Heart right ventricle (tissue), 16 donors: Measurements from ENCODE around the gene CPLX4. TPM values are rescaled to one million over a fixed set of nuclear protein-coding genes. Genes with fewer than 3 reads are reported as not detected.

Experiments used
- ATAC-seq, 8 donors: fragments of 200-7000 bp; cut with Tn5 transposase; one replicate each; pipeline ENCODE4 v1.9.1; 2020; ENCODE audit warnings: mild to moderate bottlenecking in 8 of 8, moderate library complexity in 8 of 8, moderate number of reproducible peaks in 1 of 8
- DNase-seq, 2 donors: peaks; one replicate each; pipeline ENCODE4 v3.0.0-alpha.2; 2020
- H3K27ac ChIP-seq, 10 donors: fragments of 200-600 bp; sonication (generic) in 2 of 10; one replicate each; pipeline versions ENCODE4 v1.5.0 to v1.8.0; 2020 to 2022; ENCODE audit warnings: mild to moderate bottlenecking in 3 of 10
- H3K27me3 ChIP-seq, 7 donors: fragments of 200-600 bp; one replicate each; pipeline ENCODE4 v1.8.0; 2021 to 2022; ENCODE audit warnings: mild to moderate bottlenecking in 2 of 7
- H3K36me3 ChIP-seq, 9 donors: fragments of 200-600 bp; sonication (generic) in 1 of 9; one replicate each; pipeline versions ENCODE4 v1.5.0 to v1.8.0; 2020 to 2022; ENCODE audit warnings: mild to moderate bottlenecking in 2 of 9
- H3K4me1 ChIP-seq, 9 donors: fragments of 200-600 bp; sonication (generic) in 1 of 9; one replicate each; pipeline versions ENCODE4 v1.5.0 to v1.8.0; 2020 to 2022; ENCODE audit warnings: mild to moderate bottlenecking in 4 of 9
- H3K4me3 ChIP-seq, 10 donors: fragments of 200-600 bp; sonication (generic) in 2 of 10; one replicate each; pipeline versions ENCODE4 v1.5.0 to v1.8.0; 2020 to 2022; ENCODE audit warnings: mild to moderate bottlenecking in 7 of 10, moderate library complexity in 2 of 10
- H3K9me3 ChIP-seq, 11 donors: fragments of 200-600 bp in 10 of 11; sonication (generic) in 2 of 11; one replicate each; pipeline versions ENCODE4 v1.5.0 to v1.8.0; 2013 to 2022; ENCODE audit warnings: mild to moderate bottlenecking in 2 of 11, control low read depth in 1 of 11, moderate library complexity in 1 of 11
- WGBS, 2 donors: extraction: QIAGEN DNeasy Blood & Tissue Kit; methylation state at CpG; one replicate each; pipeline ENCODE4 v1.1.7; 2013; ENCODE audit warnings: inconsistent platforms in 1 of 2; 5-methylcytosine and 5-hydroxymethylcytosine counted together
- intact Hi-C, 10 donors: fragments of 100-400 bp; cut with DNase I; formaldehyde crosslinking; loops; one replicate each; pipeline versions ENCODE4 v1.11.1 to v1.14.2; 2022
- polyA plus RNA-seq, 2 donors: library from polyadenylated mRNA; stranded (reverse); fragments of 200-250 nt; gene quantifications; one replicate each; pipeline ENCODE4 v1.2.3, GENCODE V29; 2013
- total RNA-seq, 10 donors: library from RNA; stranded (reverse); fragmentation: NEBNext Ultra II Directional in 3 of 10; extraction: Animal tissue kit (Norgen Biotek cat#: 25700) in 3 of 10; gene quantifications; one replicate each; pipeline versions ENCODE4 v1.2.1 to v1.2.4, GENCODE V29; 2021 to 2023
- TF ChIP-seq, protein P1 (sequence below), 9 donors: fragments of 200-600 bp; sonication (generic) in 2 of 9; IDR thresholded peaks; one replicate each; pipeline versions ENCODE4 v1.5.0 to v1.8.0; 2021 to 2022; ENCODE audit warnings: antibody characterized with exemption in 9 of 9, mild to moderate bottlenecking in 5 of 9, moderate library complexity in 1 of 9
- donor health status: Arrhythmogenic right ventricular cardiomyopathy.
- donor health status: ischemic (EF 13 %, LVEDD 7.1; RV severe dilation, severe dysfunction).
- donor health status: healthy with polysubstance abuse.
- donor health status: DM: no; HTN: yes; CAD: no.
- donor health status: DM: no; HTN: no; CAD: no.
- donor health status: ischemic (EF 25% LVEDD 6.9; RV normal size, moderate dysfunction).
- donor health status: ischemic (EF 25% LVEDD 5.7; RV mildly dilated, moderate dysfunction).
- donor health status: healthy.
- donor health status: DM: yes; HTN: yes; CAD: no.
- donor health status: Ischemic cardiomyopathy.
- donor health status: ischemic (EF 35%, LVEDD 5.7; RV mildly dilated, moderate dysfunction).
- donor health status: nonischemic (EF 11% LVEDD 7.7; RV severe dilation, severe dysfunction).
- donor health status: DM: yes; HTN: yes; CAD: no.
- donor health status: PGD.
- donor health status: ischemic (EF 29% LVEDD 5.4; RV normal size, mild dysfunction).
- donor health status: nonischemic (EF 23%, LVEDD 6.1; RV moderate dilation, normal function).

CPLX4 gene
- total and polyA plus RNA-seq, 12 donors: 0.11 TPM; not detected in 11

DNA sequence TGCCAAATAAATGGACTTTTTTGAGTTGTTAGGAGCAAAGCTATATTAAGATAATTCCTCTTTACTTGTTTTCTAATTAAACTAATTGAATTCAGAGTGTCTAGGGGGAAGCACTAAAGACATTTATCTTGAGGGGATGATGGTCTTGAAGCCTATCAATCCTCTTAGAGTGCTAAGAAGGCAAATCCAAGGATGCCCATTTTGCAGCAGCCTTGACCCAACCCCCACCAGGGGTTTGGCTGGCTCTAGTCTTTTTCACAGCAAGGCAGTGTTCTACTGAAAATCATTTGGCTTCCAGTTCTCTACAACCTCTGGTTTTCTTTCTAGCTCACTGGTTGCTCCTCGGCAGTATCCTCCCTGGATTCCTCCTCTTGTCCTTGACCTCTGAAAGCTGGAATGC, 38.7 kb downstream of the CPLX4 start:
- no peak for DNase-seq
- Histone ChIP-seq H3K4me3 (no peak overlapping the region), H3K9me3 (no peaks in the 10 kb centered on the region), H3K4me1 (no peaks in the 10 kb centered on the region), H3K27ac (no peak overlapping the region), H3K27me3 (peaks cover 0 to 97% (median 88%) of the 10 kb centered on the region in 7 donors), H3K36me3 (no peaks in the 10 kb centered on the region)
- ATAC-seq: no peak
- TF ChIP-seq, protein P1, sequence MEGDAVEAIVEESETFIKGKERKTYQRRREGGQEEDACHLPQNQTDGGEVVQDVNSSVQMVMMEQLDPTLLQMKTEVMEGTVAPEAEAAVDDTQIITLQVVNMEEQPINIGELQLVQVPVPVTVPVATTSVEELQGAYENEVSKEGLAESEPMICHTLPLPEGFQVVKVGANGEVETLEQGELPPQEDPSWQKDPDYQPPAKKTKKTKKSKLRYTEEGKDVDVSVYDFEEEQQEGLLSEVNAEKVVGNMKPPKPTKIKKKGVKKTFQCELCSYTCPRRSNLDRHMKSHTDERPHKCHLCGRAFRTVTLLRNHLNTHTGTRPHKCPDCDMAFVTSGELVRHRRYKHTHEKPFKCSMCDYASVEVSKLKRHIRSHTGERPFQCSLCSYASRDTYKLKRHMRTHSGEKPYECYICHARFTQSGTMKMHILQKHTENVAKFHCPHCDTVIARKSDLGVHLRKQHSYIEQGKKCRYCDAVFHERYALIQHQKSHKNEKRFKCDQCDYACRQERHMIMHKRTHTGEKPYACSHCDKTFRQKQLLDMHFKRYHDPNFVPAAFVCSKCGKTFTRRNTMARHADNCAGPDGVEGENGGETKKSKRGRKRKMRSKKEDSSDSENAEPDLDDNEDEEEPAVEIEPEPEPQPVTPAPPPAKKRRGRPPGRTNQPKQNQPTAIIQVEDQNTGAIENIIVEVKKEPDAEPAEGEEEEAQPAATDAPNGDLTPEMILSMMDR (IDR thresholded peaks at IDR 0.05): no peak
- WGBS, 2 donors: 47 to 53% methylated on average over 1 of the region's 1 CpG
- intact Hi-C loops: no loop called here

DNA sequence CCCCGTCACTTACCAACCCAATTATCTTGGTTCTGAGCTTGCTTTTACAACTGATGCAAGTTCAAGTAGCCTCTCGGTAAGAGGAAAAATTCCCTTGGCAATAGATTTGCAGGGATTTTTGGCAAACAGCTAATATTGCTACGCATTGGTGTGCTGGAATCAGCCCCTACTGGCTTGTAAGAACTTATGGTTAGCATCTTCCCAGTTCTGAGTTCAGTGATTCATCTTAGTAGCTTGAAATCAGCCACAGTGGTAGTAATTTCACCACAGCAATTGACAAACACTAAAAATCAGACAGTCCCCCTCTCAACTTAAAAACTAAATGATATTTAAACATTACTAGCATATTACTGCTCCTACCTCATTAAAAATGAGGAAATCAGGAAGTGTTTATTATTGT, 39.3 kb downstream of the CPLX4 start:
- H3K27me3 ChIP-seq: peaks cover 0 to 97% (median 88%) of the 10 kb centered on the region in 7 donors
- 59 to 64% methylated on average over 3 of the region's 3 CpGs for WGBS, 2 donors
- TF ChIP-seq, protein P1 (IDR thresholded peaks at IDR 0.05): no peak
- no peaks in the 10 kb centered on the region for H3K36me3 ChIP-seq
- H3K27ac ChIP-seq: no peak overlapping the region
- ATAC-seq (no peak), DNase-seq (no peak)
- H3K9me3 ChIP-seq: no peaks in the 10 kb centered on the region
- intact Hi-C loops: no loop called here
- H3K4me3 ChIP-seq: no peak overlapping the region
- H3K4me1 ChIP-seq: peaks cover 0 to 2% (median 0%) of the 10 kb centered on the region in 9 donors

DNA sequence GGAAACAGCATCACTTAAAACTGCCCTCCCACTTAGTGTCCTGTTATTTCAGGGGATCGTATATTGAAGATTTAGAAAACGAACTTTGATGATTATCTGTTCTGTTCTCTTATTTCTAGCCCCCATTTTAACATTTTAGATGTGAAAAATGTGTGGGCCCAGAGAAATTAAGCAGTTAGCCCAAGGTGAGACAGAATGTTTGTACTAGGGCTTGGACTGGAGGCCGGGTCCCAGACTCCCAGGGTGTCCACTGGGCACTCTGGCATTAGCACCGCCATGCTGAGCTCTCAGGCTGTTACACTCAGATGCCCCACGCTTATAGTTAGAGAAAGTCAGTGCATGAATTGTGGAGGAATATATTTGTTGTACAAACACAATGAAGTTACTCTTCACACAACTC, 39.7 kb downstream of the CPLX4 start:
- TF ChIP-seq, protein P1 (IDR thresholded peaks at IDR 0.05): no peak
- Histone ChIP-seq H3K27ac (no peak overlapping the region), H3K4me1 (peaks cover 0 to 6% (median 4%) of the 10 kb centered on the region in 9 donors), H3K4me3 (no peak overlapping the region), H3K36me3 (no peaks in the 10 kb centered on the region), H3K27me3 (peaks cover 0 to 97% (median 88%) of the 10 kb centered on the region in 7 donors), H3K9me3 (no peaks in the 10 kb centered on the region)
- ATAC-seq (no peak), DNase-seq (no peak)
- 65 to 71% methylated on average over 5 of the region's 5 CpGs for WGBS, 2 donors
- intact Hi-C loops: no loop called here

DNA sequence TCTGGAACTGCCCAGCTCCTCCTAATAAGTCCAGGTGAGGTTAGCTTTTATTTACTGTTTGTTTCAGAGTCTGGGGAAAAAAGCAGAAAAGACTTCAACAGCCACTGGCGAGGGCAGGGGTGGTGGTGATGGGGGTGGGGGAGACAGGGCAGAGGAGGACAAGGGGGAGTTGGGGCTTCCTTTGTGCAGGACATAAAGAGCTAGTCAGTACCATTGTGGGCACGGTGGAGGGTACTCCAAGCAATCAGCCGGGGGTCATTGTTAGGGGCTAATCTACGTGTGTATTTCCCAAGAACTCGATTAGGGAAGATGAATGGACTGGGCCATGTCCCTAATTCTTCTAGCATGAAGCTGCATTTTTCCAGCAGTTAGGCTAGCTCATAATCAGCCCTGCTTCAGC, 42.4 kb downstream of the CPLX4 start:
- DNase-seq (no peak), ATAC-seq (no peak)
- WGBS, 2 donors: 18% methylated on average over 5 of the region's 5 CpGs
- Histone ChIP-seq H3K4me3 (no peak overlapping the region), H3K36me3 (no peaks in the 10 kb centered on the region), H3K27me3 (peaks cover 0 to 100% (median 94%) of the 10 kb centered on the region in 7 donors), H3K9me3 (no peaks in the 10 kb centered on the region), H3K4me1 (peaks cover 3 to 26% (median 20%) of the 10 kb centered on the region in 9 donors), H3K27ac (no peak overlapping the region)
- TF ChIP-seq, protein P1 (IDR thresholded peaks at IDR 0.05): no peak
- intact Hi-C loops: no loop called here
